SK-N-SH treated with all-trans-retinoic acid at 6 μM for 48 hours (cell line): ENCODE data around the gene OBP2A.

Experiments used
- ATAC-seq: fragments of 200-7000 bp; cut with Tn5 transposase; 3 replicates; pipeline ENCODE4 v1.9.1; 2020; ENCODE audit warnings: mild to moderate bottlenecking, moderate library complexity
- ARNTL ChIP-seq: fragments of 450-650 bp; formaldehyde crosslinking; IDR thresholded peaks from 2 replicates; pipeline ENCODE4 v1.5.0; 2020; ENCODE audit warnings: low read depth, mild to moderate bottlenecking, moderate library complexity, borderline replicate concordance
- BACH2 ChIP-seq: fragments of 250-450 bp; sonication (Bioruptor Pico); IDR thresholded peaks from 2 replicates; pipeline ENCODE4 v1.9.0; 2021; ENCODE audit warnings: mild to moderate bottlenecking, borderline replicate concordance
- CREB5 ChIP-seq: fragments of 250-450 bp; sonication (Bioruptor Pico); IDR thresholded peaks from 2 replicates; pipeline ENCODE4 v1.5.1; 2020; ENCODE audit warnings: low read depth, mild to moderate bottlenecking, moderate library complexity
- CSDC2 ChIP-seq: fragments of 250-450 bp; sonication (Bioruptor Pico); IDR thresholded peaks from 2 replicates; pipeline ENCODE4 v1.5.0; 2020; ENCODE audit warnings: mild to moderate bottlenecking, moderate library complexity
- ESRRG ChIP-seq: fragments of 250-450 bp; sonication (Bioruptor Pico); IDR thresholded peaks from 2 replicates; pipeline ENCODE4 v1.6.1; 2021; ENCODE audit warnings: mild to moderate bottlenecking
- GLIS3 ChIP-seq: fragments of 250-450 bp; sonication (Bioruptor Pico); IDR thresholded peaks from 2 replicates; pipeline ENCODE4 v1.5.0; 2020; ENCODE audit warnings: mild to moderate bottlenecking, moderate library complexity
- ISL1 ChIP-seq: fragments of 250-450 bp; sonication (Bioruptor Pico); IDR thresholded peaks from 2 replicates; pipeline ENCODE4 v2.1.2; 2022; ENCODE audit warnings: mild to moderate bottlenecking, moderate library complexity
- OSR1 ChIP-seq: fragments of 250-450 bp; sonication (Bioruptor Pico); IDR thresholded peaks from 2 replicates; pipeline ENCODE4 v1.8.0; 2022; ENCODE audit warnings: moderate library complexity, mild to moderate bottlenecking, inconsistent platforms
- PATZ1 ChIP-seq: fragments of 250-450 bp; sonication (Bioruptor Pico); IDR thresholded peaks from 2 replicates; pipeline ENCODE4 v1.8.0; 2020; ENCODE audit warnings: mild to moderate bottlenecking, moderate library complexity, borderline replicate concordance
- POU6F1 ChIP-seq: fragments of 250-450 bp; sonication (Bioruptor Pico); IDR thresholded peaks from 2 replicates; pipeline ENCODE4 v1.8.0; 2021; ENCODE audit warnings: low read depth, mild to moderate bottlenecking, moderate library complexity, borderline replicate concordance
- PPARA ChIP-seq: fragments of 250-450 bp; sonication (Bioruptor Pico); IDR thresholded peaks from 2 replicates; pipeline ENCODE4 v1.5.0; 2020; ENCODE audit warnings: mild to moderate bottlenecking, borderline replicate concordance
- RARB ChIP-seq: fragments of 250-450 bp; sonication (Bioruptor Pico); IDR thresholded peaks from 2 replicates; pipeline ENCODE4 v1.8.0; 2021; ENCODE audit warnings: mild to moderate bottlenecking, moderate library complexity
- SNAI2 ChIP-seq: fragments of 250-450 bp; sonication (Bioruptor Pico); IDR thresholded peaks from 2 replicates; pipeline ENCODE4 v1.5.0; 2020; ENCODE audit warnings: mild to moderate bottlenecking, moderate library complexity
- TCF4 ChIP-seq: fragments of 250-450 bp; sonication (Bioruptor Pico); IDR thresholded peaks from 2 replicates; pipeline ENCODE4 v1.8.0; 2021; ENCODE audit warnings: mild to moderate bottlenecking, moderate library complexity, borderline replicate concordance
- TOX ChIP-seq: fragments of 250-450 bp; sonication (Bioruptor Pico); IDR thresholded peaks from 2 replicates; pipeline ENCODE4 v1.8.0; 2021; ENCODE audit warnings: mild to moderate bottlenecking, moderate library complexity, borderline replicate concordance
- TSHZ2 ChIP-seq: fragments of 250-450 bp; sonication (Bioruptor Pico); IDR thresholded peaks from 2 replicates; pipeline ENCODE4 v1.5.0; 2020; ENCODE audit warnings: mild to moderate bottlenecking, moderate library complexity
- ZC3H10 ChIP-seq: fragments of 250-450 bp; sonication (Bioruptor Pico); IDR thresholded peaks from 2 replicates; pipeline ENCODE4 v1.5.1; 2021; ENCODE audit warnings: mild to moderate bottlenecking, moderate library complexity
- ZFP3 ChIP-seq: fragments of 250-450 bp; sonication (Bioruptor Pico); IDR thresholded peaks from 2 replicates; pipeline ENCODE4 v1.5.0; 2020; ENCODE audit warnings: mild to moderate bottlenecking, moderate library complexity
- ZFP30 ChIP-seq: fragments of 450-650 bp; formaldehyde crosslinking; IDR thresholded peaks from 2 replicates; pipeline ENCODE4 v1.5.0; 2022; ENCODE audit warnings: mild to moderate bottlenecking, moderate library complexity
- ZNF565 ChIP-seq: fragments of 450-650 bp; formaldehyde crosslinking; conservative IDR thresholded peaks from 2 replicates; pipeline ENCODE4 v1.5.0; 2020; ENCODE audit warnings: low read depth, mild to moderate bottlenecking, moderate library complexity
- ZNF70 ChIP-seq: fragments of 450-650 bp; formaldehyde crosslinking; IDR thresholded peaks from 2 replicates; pipeline ENCODE4 v1.5.0; 2020; ENCODE audit warnings: mild to moderate bottlenecking, moderate library complexity

OBP2A gene

GRCh38 chr9:135566552-135566951 lies 20.6 kb downstream of the OBP2A start (continued):
- TF ChIP-seq ESRRG (no peak), BACH2 (CRISPR knock-in tag) (no peak), POU6F1 (CRISPR knock-in tag) (no peak), CREB5 (no peak), ZC3H10 (CRISPR knock-in tag) (no peak), CSDC2 (no peak), ISL1 (CRISPR knock-in tag) (no peak), PPARA (CRISPR knock-in tag) (no peak)

GRCh38 chr9:135567311-135567710 lies 21.4 kb downstream of the OBP2A start:
- ATAC-seq: no peak
- TF ChIP-seq TOX (CRISPR knock-in tag) (no peak), SNAI2 (CRISPR knock-in tag) (no peak), ZC3H10 (CRISPR knock-in tag) (no peak), ZNF565 (no peak), ARNTL (no peak), PATZ1 (CRISPR knock-in tag) (no peak), OSR1 (no peak), ZFP30 (CRISPR knock-in tag) (no peak), POU6F1 (CRISPR knock-in tag) (no peak), CREB5 (no peak), TSHZ2 (no peak), TCF4 (no peak), ZFP3 (CRISPR knock-in tag) (no peak), CSDC2 (no peak), PPARA (CRISPR knock-in tag) (no peak), ESRRG (no peak), GLIS3 (CRISPR knock-in tag) (no peak), ZNF70 (CRISPR knock-in tag) (no peak)

GRCh38 chr9:135568026-135568425 lies 22.1 kb downstream of the OBP2A start:
- ATAC-seq: no peak
- TF ChIP-seq ARNTL: no peak
- no peak for TF ChIP-seq TCF4
- no peak for TF ChIP-seq TOX (CRISPR knock-in tag)
- TF ChIP-seq TSHZ2: no peak
- no peak for TF ChIP-seq RARB
- TF ChIP-seq ZNF70 (CRISPR knock-in tag): no peak
- no peak for TF ChIP-seq SNAI2 (CRISPR knock-in tag)
- no peak for TF ChIP-seq BACH2 (CRISPR knock-in tag)
- TF ChIP-seq PATZ1 (CRISPR knock-in tag): no peak
- no peak for TF ChIP-seq ZNF565
